GM18499 (cell line): ENCODE data around the gene EDRF1.

Source experiments
- ATAC-seq: cut with Tn5 transposase; IDR thresholded peaks from one replicate; pipeline ENCODE4 v1.9.1; 2021; ENCODE audit warnings: moderate number of reproducible peaks; ENCODE audit not compliant: insufficient read depth, unreplicated experiment

EDRF1 gene

GRCh38 chr10:125782054-125782453 is 62.5 kb downstream of the EDRF1 start:
- ATAC-seq = no peak

GRCh38 chr10:125782616-125783015 is 63.1 kb downstream of the EDRF1 start:
- ATAC-seq = no peak

GRCh38 chr10:125783408-125783807 is 63.9 kb downstream of the EDRF1 start:
- ATAC-seq = no peak

GRCh38 chr10:125783957-125784356 is 64.4 kb downstream of the EDRF1 start:
- ATAC-seq = peak; percentile 70

- no peak for ATAC-seq
Observed at GRCh38 chr10:125785791-125786190, 66.3 kb downstream of the EDRF1 start.

- ATAC-seq = no peak
Observed at GRCh38 chr10:125788156-125789034, 68.9 kb downstream of the EDRF1 start.

- no peak for ATAC-seq
Observed at GRCh38 chr10:125792342-125793300, 73.1 kb downstream of the EDRF1 start.

- ATAC-seq = no peak
Observed at GRCh38 chr10:125795128-125795527, 75.6 kb downstream of the EDRF1 start.

GRCh38 chr10:125795637-125796190 is 76.2 kb downstream of the EDRF1 start:
- ATAC-seq = no peak

- ATAC-seq = no peak
Observed at GRCh38 chr10:125797424-125797823, 77.9 kb downstream of the EDRF1 start.

GRCh38 chr10:125797994-125798662 is 78.6 kb downstream of the EDRF1 start:
- no peak for ATAC-seq

GRCh38 chr10:125799451-125800182 is 80.1 kb downstream of the EDRF1 start:
- ATAC-seq = no peak

GRCh38 chr10:125801574-125801973 is 82.1 kb downstream of the EDRF1 start:
- ATAC-seq = no peak

- ATAC-seq = no peak
Observed at GRCh38 chr10:125802131-125802530, 82.6 kb downstream of the EDRF1 start.

- no peak for ATAC-seq
Observed at GRCh38 chr10:125802739-125803138, 83.2 kb downstream of the EDRF1 start.

GRCh38 chr10:125808047-125808446 is 88.5 kb downstream of the EDRF1 start:
- ATAC-seq = no peak

- no peak for ATAC-seq
Observed at GRCh38 chr10:125811251-125811650, 91.7 kb downstream of the EDRF1 start.

GRCh38 chr10:125812128-125812750 is 92.7 kb downstream of the EDRF1 start:
- no peak for ATAC-seq
